Hepatocyte (in vitro differentiated cells): ENCODE data around the gene TAT.

Experiments
- EZH2 ChIP-seq: fragments of 200-600 bp; sonication (generic); IDR thresholded peaks from 2 replicates; pipeline ENCODE4 v1.6.1; 2016; ENCODE audit warnings: antibody characterized with exemption, mild to moderate bottlenecking, borderline replicate concordance
- EZH2phosphoT487 ChIP-seq: fragments of 200-600 bp; sonication (generic); IDR thresholded peaks from one replicate; pipeline ENCODE4 v1.6.1; 2018; ENCODE audit warnings: antibody characterized with exemption, mild to moderate bottlenecking, low read depth, moderate library complexity; ENCODE audit not compliant: unreplicated experiment, severe bottlenecking
- TF ChIP-seq, protein P1 (sequence below): fragments of 200-600 bp; sonication (generic); IDR thresholded peaks from 2 replicates; pipeline ENCODE4 v1.5.1; 2016; ENCODE audit warnings: antibody characterized with exemption, mild to moderate bottlenecking; ENCODE audit not compliant: poor library complexity

DNA sequence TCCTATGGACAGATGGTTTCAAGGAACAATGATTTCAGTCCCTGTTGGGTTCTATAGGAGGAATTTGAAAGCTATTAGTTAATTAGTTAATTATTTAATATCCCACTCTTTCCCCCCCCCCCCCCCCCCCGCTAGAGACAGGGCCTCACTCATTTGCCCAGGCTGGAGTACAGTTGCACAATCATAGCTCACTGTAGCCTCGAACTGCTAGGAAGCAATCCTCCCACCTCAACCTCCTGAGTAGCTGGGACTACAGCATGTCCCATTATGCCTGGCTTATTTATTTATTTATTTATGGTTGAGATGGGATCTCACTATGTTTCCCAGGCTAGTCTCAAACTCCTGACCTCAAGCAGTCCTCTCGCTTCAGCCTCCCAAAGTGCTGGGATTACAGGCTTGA is 15.0 kb upstream of the TAT start:
- TF ChIP-seq, protein P1, sequence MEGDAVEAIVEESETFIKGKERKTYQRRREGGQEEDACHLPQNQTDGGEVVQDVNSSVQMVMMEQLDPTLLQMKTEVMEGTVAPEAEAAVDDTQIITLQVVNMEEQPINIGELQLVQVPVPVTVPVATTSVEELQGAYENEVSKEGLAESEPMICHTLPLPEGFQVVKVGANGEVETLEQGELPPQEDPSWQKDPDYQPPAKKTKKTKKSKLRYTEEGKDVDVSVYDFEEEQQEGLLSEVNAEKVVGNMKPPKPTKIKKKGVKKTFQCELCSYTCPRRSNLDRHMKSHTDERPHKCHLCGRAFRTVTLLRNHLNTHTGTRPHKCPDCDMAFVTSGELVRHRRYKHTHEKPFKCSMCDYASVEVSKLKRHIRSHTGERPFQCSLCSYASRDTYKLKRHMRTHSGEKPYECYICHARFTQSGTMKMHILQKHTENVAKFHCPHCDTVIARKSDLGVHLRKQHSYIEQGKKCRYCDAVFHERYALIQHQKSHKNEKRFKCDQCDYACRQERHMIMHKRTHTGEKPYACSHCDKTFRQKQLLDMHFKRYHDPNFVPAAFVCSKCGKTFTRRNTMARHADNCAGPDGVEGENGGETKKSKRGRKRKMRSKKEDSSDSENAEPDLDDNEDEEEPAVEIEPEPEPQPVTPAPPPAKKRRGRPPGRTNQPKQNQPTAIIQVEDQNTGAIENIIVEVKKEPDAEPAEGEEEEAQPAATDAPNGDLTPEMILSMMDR: no peak
- TF ChIP-seq EZH2phosphoT487 (no peak), EZH2 (no peak)
